CD14-positive monocyte (primary cell): ENCODE results near the gene FNDC1. TPM values are rescaled to one million over a fixed set of nuclear protein-coding genes. Genes with fewer than 3 reads are reported as not detected.

ENCODE experiments used
- DNase-seq, 3 donors: peaks; one replicate each; pipeline ENCODE4 v3.0.0-alpha.2; 2011 to 2022
- H2AFZ ChIP-seq: 2 replicates; pipeline ENCODE4 v1.6.0; 2012; ENCODE audit warnings: mild to moderate bottlenecking, low read depth, low read length, inconsistent platforms; ENCODE audit not compliant: insufficient read depth, poor library complexity, severe bottlenecking
- H3K27ac ChIP-seq, 2 donors: 1 replicate in 1 of 2; 2 replicates in 1 of 2; pipeline ENCODE4 v1.5.1; 2012 to 2013; ENCODE audit warnings: low read length in 2 of 2, control low read depth in 1 of 2, inconsistent platforms in 1 of 2, low read depth in 1 of 2, mild to moderate bottlenecking in 1 of 2
- H3K27me3 ChIP-seq, 2 donors: one replicate each; pipeline versions ENCODE4 v1.6.0 to v1.6.1; 2011 to 2013; ENCODE audit warnings: low read length in 2 of 2; ENCODE audit not compliant: control insufficient read depth in 2 of 2, insufficient read depth in 2 of 2
- H3K36me3 ChIP-seq, 2 donors: replicated peaks in 1 of 2; 1 replicate in 1 of 2; 2 replicates in 1 of 2; pipeline versions ENCODE4 v1.5.1 to v1.6.1; 2012 to 2013; ENCODE audit warnings: low read length in 2 of 2, control low read depth in 1 of 2, inconsistent platforms in 1 of 2, mild to moderate bottlenecking in 1 of 2; ENCODE audit not compliant: insufficient read depth in 2 of 2, control insufficient read depth in 1 of 2
- H3K4me1 ChIP-seq, 2 donors: 1 replicate in 1 of 2; 2 replicates in 1 of 2; pipeline versions ENCODE4 v1.5.1 to v1.6.1; 2012 to 2013; ENCODE audit warnings: low read length in 2 of 2, control low read depth in 1 of 2, inconsistent platforms in 1 of 2, mild to moderate bottlenecking in 1 of 2, moderate library complexity in 1 of 2; ENCODE audit not compliant: insufficient read depth in 2 of 2, control insufficient read depth in 1 of 2
- H3K4me2 ChIP-seq: replicated peaks from 2 replicates; pipeline ENCODE3; 2012; ENCODE audit warnings: low read length, moderate library complexity, mild to moderate bottlenecking; ENCODE audit not compliant: poor library complexity, severe bottlenecking; ENCODE audit errors: extremely low read depth
- H3K4me3 ChIP-seq, 3 experiments: fragments of 200-600 bp in 1 of 3; sonication (generic) in 1 of 3; replicated peaks in 1 of 3; 1 replicate in 2 of 3; 2 replicates in 1 of 3; pipeline ENCODE4 v1.5.1; 2011 to 2013; ENCODE audit warnings: low read length in 3 of 3, mild to moderate bottlenecking in 3 of 3, control low read depth in 2 of 3, low read depth in 2 of 3, inconsistent platforms in 1 of 3, moderate library complexity in 1 of 3
- H3K79me2 ChIP-seq: 2 replicates; pipeline ENCODE4 v1.6.0; 2012; ENCODE audit warnings: mild to moderate bottlenecking, control low read depth, inconsistent platforms, low read length, moderate library complexity; ENCODE audit not compliant: insufficient read depth
- H3K9ac ChIP-seq: 2 replicates; pipeline ENCODE4 v1.6.0; 2017; ENCODE audit warnings: low read length, mild to moderate bottlenecking; ENCODE audit not compliant: insufficient read depth, poor library complexity, severe bottlenecking
- H3K9me3 ChIP-seq, 2 donors: replicated peaks in 1 of 2; 1 replicate in 1 of 2; 2 replicates in 1 of 2; pipeline versions ENCODE4 v1.5.1 to v1.6.1; 2012 to 2013; ENCODE audit warnings: low read length in 2 of 2, control low read depth in 1 of 2; ENCODE audit not compliant: control insufficient read depth in 1 of 2, insufficient read depth in 1 of 2
- H4K20me1 ChIP-seq: 2 replicates; pipeline ENCODE4 v1.6.0; 2012; ENCODE audit warnings: mild to moderate bottlenecking, low read length, control low read depth, moderate library complexity; ENCODE audit not compliant: insufficient read depth
- H3K27ac Mint-ChIP-seq, 7 donors: one replicate each; pipeline ENCODE4 v1.8.0; 2020; ENCODE audit warnings: mild to moderate bottlenecking in 7 of 7, mixed read lengths in 7 of 7, moderate library complexity in 6 of 7, inconsistent platforms in 2 of 7
- H3K27me3 Mint-ChIP-seq, 3 donors: one replicate each; pipeline ENCODE4 v1.8.0; 2021 to 2022; ENCODE audit warnings: low read depth in 3 of 3, mild to moderate bottlenecking in 3 of 3, mixed read lengths in 3 of 3, moderate library complexity in 3 of 3, inconsistent platforms in 1 of 3
- H3K36me3 Mint-ChIP-seq, 2 donors: one replicate each; pipeline ENCODE4 v1.8.0; 2020; ENCODE audit warnings: mixed read lengths in 2 of 2, inconsistent platforms in 1 of 2, mild to moderate bottlenecking in 1 of 2
- H3K4me1 Mint-ChIP-seq: one replicate; pipeline ENCODE4 v1.8.0; 2020; ENCODE audit warnings: mild to moderate bottlenecking, mixed read lengths
- H3K4me3 Mint-ChIP-seq, 2 donors: one replicate each; pipeline ENCODE4 v1.8.0; 2020; ENCODE audit warnings: mild to moderate bottlenecking in 2 of 2, mixed read lengths in 2 of 2, moderate library complexity in 1 of 2
- H3K9me3 Mint-ChIP-seq, 7 donors: one replicate each; pipeline ENCODE4 v1.8.0; 2020 to 2022; ENCODE audit warnings: mixed read lengths in 7 of 7, mild to moderate bottlenecking in 6 of 7, moderate library complexity in 6 of 7, inconsistent platforms in 2 of 7
- CTCF ChIP-seq: fragments of 200-600 bp; IDR thresholded peaks from one replicate; pipeline ENCODE4 v1.8.0; 2022; ENCODE audit warnings: antibody characterized with exemption, mild to moderate bottlenecking
- WGBS: methylation state at CpG from one replicate; pipeline ENCODE4 v1.1.5; 2013; ENCODE audit warnings: missing lambda C conversion rate; ENCODE audit not compliant: insufficient coverage; 5-methylcytosine and 5-hydroxymethylcytosine counted together
- intact Hi-C, 2 donors: fragments of 100-400 bp; cut with micrococcal nuclease; formaldehyde crosslinking; loops; one replicate each; pipeline versions ENCODE4 v1.15.0 to v1.15.1; 2023
- polyA plus RNA-seq, 3 donors: library from polyadenylated mRNA; depleted of rRNA in 1 of 3; unstranded in 2 of 3; stranded (reverse) in 1 of 3; fragments of 300-500 nt in 2 of 3; fragments of >200 nt in 1 of 3; fragmentation: Illumina TruSeq in 2 of 3; gene quantifications; 1 replicate in 2 of 3; 2 replicates in 1 of 3; pipeline ENCODE4 v1.2.3, GENCODE V29; 2012 to 2021

Gene FNDC1
- polyA plus RNA-seq, 3 donors: not detected

DNA sequence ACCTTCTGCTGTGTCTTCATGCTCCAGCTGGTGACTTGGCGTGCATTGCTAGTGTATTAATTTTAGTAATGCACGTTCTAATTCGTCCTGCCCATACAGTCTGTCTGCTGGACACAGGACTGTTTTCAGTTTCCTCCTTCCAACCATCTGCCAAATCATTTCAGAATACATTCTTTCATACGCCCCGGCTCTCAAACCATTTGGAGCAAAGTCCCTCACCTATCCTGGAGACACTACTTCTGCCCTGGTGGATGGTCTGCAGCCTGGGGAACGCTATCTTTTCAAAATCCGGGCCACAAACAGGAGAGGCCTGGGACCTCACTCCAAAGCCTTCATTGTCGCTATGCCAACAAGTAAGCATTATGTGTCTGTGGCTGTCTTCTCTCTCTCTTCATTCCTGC, 60.5 kb downstream of the FNDC1 start:
- no peaks in the 10 kb centered on the region for H3K9me3 ChIP-seq
- H3K79me2 ChIP-seq: no peaks in the 10 kb centered on the region
- H3K27ac ChIP-seq: no peak overlapping the region
- no peaks in the 10 kb centered on the region for H3K36me3 ChIP-seq
- WGBS: 96% methylated on average over 3 of the region's 8 CpGs
- H3K9ac ChIP-seq: no peak overlapping the region
- no peak overlapping the region for H2AFZ ChIP-seq
- intact Hi-C loops: no loop called here
- peaks cover 12 to 33% of the 10 kb centered on the region in 2 donors for H3K27me3 ChIP-seq
- H3K4me2 ChIP-seq: no peak overlapping the region
- peaks cover 30 to 44% (median 31%) of the 10 kb centered on the region in 3 donors for H3K27me3 Mint-ChIP-seq
- no peaks in the 10 kb centered on the region for H3K4me1 Mint-ChIP-seq
- no peaks in the 10 kb centered on the region for H3K4me1 ChIP-seq
- no peak for TF ChIP-seq CTCF
- H4K20me1 ChIP-seq: no peaks in the 10 kb centered on the region
- no peaks in the 10 kb centered on the region for H3K36me3 Mint-ChIP-seq
- no peak overlapping the region for H3K27ac Mint-ChIP-seq
- no peak for DNase-seq
- no peak overlapping the region for H3K4me3 Mint-ChIP-seq
- peaks cover 0 to 5% (median 2%) of the 10 kb centered on the region in 7 donors for H3K9me3 Mint-ChIP-seq
- no peak overlapping the region for H3K4me3 ChIP-seq

GRCh38 chr6:159232106-159232645, 63.0 kb downstream of the FNDC1 start:
- H3K9ac ChIP-seq: no peak overlapping the region
- H3K27me3 Mint-ChIP-seq: peaks cover 39 to 54% (median 41%) of the 10 kb centered on the region in 3 donors
- no peaks in the 10 kb centered on the region for H3K36me3 ChIP-seq
- H3K9me3 ChIP-seq: no peaks in the 10 kb centered on the region
- 95% methylated on average over 38 of the region's 38 CpGs for WGBS
- H3K27ac Mint-ChIP-seq: no peak overlapping the region
- no peak for TF ChIP-seq CTCF
- no peaks in the 10 kb centered on the region for H3K4me1 ChIP-seq
- H3K9me3 Mint-ChIP-seq: peaks cover 0 to 7% (median 2%) of the 10 kb centered on the region in 7 donors
- H3K4me1 Mint-ChIP-seq: no peaks in the 10 kb centered on the region
- no peaks in the 10 kb centered on the region for H4K20me1 ChIP-seq
- H2AFZ ChIP-seq: no peak overlapping the region
- H3K4me2 ChIP-seq: no peak overlapping the region
- H3K4me3 ChIP-seq: no peak overlapping the region
- H3K4me3 Mint-ChIP-seq: no peak overlapping the region
- intact Hi-C loops: no loop called here
- H3K79me2 ChIP-seq: no peaks in the 10 kb centered on the region
- peaks cover 24 to 45% of the 10 kb centered on the region in 2 donors for H3K27me3 ChIP-seq
- DNase-seq: no peak
- no peak overlapping the region for H3K27ac ChIP-seq
- H3K36me3 Mint-ChIP-seq: no peaks in the 10 kb centered on the region
